Activated CD4-positive, alpha-beta T cell treated with anti-CD3 and anti-CD28 coated beads for 24 hours (primary cell): ENCODE measurements around the gene RPL7L1.

ENCODE experiments used
- DNase-seq, 2 donors: peaks; one replicate each; pipeline ENCODE4 v3.0.0-alpha.2; 2020; ENCODE audit warnings: low read depth in 2 of 2

The RPL7L1 gene

DNA sequence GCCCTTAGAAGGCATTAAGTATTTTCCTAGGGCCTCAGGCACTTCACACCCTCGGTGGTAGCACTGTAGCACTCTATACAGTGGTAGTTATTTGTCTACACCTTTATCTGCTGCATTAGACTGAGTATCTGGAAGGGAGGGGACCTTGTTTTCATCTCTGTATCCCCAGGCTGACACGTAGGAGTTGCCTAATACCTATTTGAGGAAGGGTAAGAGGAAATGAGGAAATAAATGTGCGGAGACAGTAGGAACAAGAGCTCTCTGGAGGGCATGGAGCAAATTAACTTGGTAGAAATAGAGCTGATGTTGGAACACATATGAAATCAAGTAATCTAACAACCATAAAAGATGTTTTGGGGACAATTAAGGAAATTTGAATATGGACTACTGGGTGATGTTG is 53.8 kb downstream of the RPL7L1 start:
- no peak for DNase-seq

DNA sequence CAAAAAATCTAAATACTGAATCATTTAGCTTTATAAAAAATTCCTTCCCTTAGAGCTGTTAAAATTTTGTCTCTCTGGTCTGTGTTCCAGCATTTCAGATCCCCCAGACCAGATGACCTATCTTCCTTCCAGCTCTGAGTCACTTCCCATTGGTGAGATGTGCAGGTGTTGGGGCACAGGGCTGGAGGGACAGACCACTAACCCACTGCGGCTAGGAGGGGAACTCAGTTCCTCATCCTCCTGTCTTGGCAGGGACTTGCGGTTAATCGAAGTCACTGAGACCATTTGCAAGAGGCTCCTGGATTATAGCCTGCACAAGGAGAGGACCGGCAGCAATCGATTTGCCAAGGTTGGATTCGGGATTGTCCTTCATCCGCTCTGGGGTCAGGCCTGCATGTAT is 55.9 kb downstream of the RPL7L1 start:
- no peak for DNase-seq

GRCh38 chr6:42936398-42936797 is 57.0 kb downstream of the RPL7L1 start:
- DNase-seq = no peak

DNA sequence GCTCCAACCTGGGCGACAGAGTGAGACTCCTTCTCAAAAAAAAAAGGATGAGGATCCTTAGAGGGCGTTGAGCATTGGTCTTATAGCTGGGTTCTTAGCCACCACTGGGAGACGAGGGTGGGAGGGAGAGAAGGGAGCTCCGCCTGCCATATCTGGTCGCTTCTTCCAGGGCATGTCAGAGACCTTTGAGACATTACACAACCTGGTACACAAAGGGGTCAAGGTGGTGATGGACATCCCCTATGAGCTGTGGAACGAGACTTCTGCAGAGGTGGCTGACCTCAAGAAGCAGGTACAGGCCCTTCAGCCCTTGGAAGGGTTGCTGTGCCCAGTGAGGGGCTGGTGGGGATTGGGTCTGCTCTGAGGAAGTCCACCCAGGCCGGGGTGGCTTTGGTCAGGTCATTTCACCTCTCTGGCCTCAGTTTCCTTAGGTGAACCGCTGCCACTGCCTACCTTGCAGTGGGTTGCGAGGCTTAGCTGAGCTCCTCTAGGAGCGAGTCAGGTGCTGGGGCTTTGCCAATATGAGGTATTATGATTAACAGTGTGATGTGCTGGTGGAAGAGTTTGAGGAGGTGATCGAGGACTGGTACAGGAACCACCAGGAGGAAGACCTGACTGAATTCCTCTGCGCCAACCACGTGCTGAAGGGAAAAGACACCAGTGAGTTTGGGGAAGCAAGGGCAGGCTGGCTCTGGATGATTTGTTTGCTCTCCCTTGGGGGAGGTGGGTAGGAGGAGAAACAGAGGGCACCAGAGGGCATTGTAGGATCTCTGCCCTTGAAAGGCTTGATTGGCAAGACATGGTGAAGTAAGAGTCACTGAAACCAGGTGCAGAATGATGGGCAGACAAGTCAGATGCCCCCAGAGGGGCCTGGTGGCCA is 58.4 kb downstream of the RPL7L1 start:
- DNase-seq = no peak

DNA sequence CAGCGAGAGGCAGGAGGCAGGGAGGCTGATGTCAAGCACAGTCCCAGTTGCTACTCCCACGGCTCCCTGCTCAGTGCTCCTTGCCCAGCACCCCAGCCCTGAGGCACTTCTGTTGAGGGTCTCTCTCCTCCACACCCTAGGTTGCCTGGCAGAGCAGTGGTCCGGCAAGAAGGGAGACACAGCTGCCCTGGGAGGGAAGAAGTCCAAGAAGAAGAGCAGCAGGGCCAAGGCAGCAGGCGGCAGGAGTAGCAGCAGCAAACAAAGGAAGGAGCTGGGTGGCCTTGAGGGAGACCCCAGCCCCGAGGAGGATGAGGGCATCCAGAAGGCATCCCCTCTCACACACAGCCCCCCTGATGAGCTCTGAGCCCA is 59.0 kb downstream of the RPL7L1 start:
- no peak for DNase-seq

- no peak for DNase-seq
These were observed 59.8 kb downstream of the RPL7L1 start for GRCh38 chr6:42938987-42939809.
